Small intestine (tissue), 7 donors: ENCODE data around the gene AATK. TPM values are rescaled to one million over a fixed set of nuclear protein-coding genes. Genes with fewer than 3 reads are reported as not detected.
A peak's percentile ranks its signal among the peaks of the same experiment; 100 is the strongest.

Experiments used
- DNase-seq, 2 donors: peaks; one replicate each; pipeline versions ENCODE4 v3.0.0 to v3.0.0-alpha.2; 2013
- FAIRE-seq: peaks from 2 replicates; lab custom pipeline; 2012; peaks lifted over from hg19 to GRCh38; lab: Jason Lieb, UNC
- H3K27ac ChIP-seq, 3 donors: one replicate each; pipeline ENCODE4 v1.5.1; 2013; ENCODE audit warnings: low read length in 2 of 3, mild to moderate bottlenecking in 2 of 3, control low read depth in 1 of 3, inconsistent platforms in 1 of 3, low read depth in 1 of 3, moderate library complexity in 1 of 3
- H3K27me3 ChIP-seq, 3 donors: one replicate each; pipeline ENCODE4 v1.6.1; 2013; ENCODE audit warnings: low read length in 3 of 3, inconsistent platforms in 1 of 3; ENCODE audit not compliant: control insufficient read depth in 3 of 3, insufficient read depth in 3 of 3
- H3K36me3 ChIP-seq, 3 donors: one replicate each; pipeline ENCODE4 v1.6.1; 2013; ENCODE audit warnings: low read length in 3 of 3, inconsistent platforms in 1 of 3, low read depth in 1 of 3, mild to moderate bottlenecking in 1 of 3, moderate library complexity in 1 of 3; ENCODE audit not compliant: control insufficient read depth in 3 of 3, insufficient read depth in 2 of 3
- H3K4me1 ChIP-seq, 3 donors: one replicate each; pipeline ENCODE4 v1.6.1; 2013; ENCODE audit warnings: low read length in 2 of 3, inconsistent platforms in 1 of 3, low read depth in 1 of 3, mild to moderate bottlenecking in 1 of 3, moderate library complexity in 1 of 3; ENCODE audit not compliant: control insufficient read depth in 3 of 3, insufficient read depth in 2 of 3
- H3K4me3 ChIP-seq, 3 donors: one replicate each; pipeline ENCODE4 v1.5.1; 2013; ENCODE audit warnings: low read length in 3 of 3, control low read depth in 1 of 3, inconsistent platforms in 1 of 3, low read depth in 1 of 3, mild to moderate bottlenecking in 1 of 3, moderate library complexity in 1 of 3
- H3K9me3 ChIP-seq, 2 donors: one replicate each; pipeline ENCODE4 v1.6.1; 2013; ENCODE audit warnings: low read depth in 1 of 2, low read length in 1 of 2; ENCODE audit not compliant: control insufficient read depth in 2 of 2, insufficient read depth in 1 of 2
- WGBS, 3 donors: extraction: QIAGEN DNeasy Blood & Tissue Kit; methylation state at CpG; one replicate each; pipeline ENCODE4 v1.1.7; 2013; 5-methylcytosine and 5-hydroxymethylcytosine counted together
- polyA plus RNA-seq, 4 donors: library from polyadenylated mRNA; stranded (reverse) in 3 of 4; unstranded in 1 of 4; fragments of 200-250 nt in 3 of 4; fragments of 120-200 nt in 1 of 4; gene quantifications; one replicate each; pipeline versions ENCODE4 v1.2.1 to v1.2.3, GENCODE V29; 2013
- donor health status: healthy with polysubstance abuse.
- donor health status: control.
- donor health status: control.
- donor health status: Bipolar disorder and iron deficiency.
- donor health status: healthy.

Gene AATK
- polyA plus RNA-seq, 4 donors: 33.1 to 118 (median 95.7) TPM

DNA sequence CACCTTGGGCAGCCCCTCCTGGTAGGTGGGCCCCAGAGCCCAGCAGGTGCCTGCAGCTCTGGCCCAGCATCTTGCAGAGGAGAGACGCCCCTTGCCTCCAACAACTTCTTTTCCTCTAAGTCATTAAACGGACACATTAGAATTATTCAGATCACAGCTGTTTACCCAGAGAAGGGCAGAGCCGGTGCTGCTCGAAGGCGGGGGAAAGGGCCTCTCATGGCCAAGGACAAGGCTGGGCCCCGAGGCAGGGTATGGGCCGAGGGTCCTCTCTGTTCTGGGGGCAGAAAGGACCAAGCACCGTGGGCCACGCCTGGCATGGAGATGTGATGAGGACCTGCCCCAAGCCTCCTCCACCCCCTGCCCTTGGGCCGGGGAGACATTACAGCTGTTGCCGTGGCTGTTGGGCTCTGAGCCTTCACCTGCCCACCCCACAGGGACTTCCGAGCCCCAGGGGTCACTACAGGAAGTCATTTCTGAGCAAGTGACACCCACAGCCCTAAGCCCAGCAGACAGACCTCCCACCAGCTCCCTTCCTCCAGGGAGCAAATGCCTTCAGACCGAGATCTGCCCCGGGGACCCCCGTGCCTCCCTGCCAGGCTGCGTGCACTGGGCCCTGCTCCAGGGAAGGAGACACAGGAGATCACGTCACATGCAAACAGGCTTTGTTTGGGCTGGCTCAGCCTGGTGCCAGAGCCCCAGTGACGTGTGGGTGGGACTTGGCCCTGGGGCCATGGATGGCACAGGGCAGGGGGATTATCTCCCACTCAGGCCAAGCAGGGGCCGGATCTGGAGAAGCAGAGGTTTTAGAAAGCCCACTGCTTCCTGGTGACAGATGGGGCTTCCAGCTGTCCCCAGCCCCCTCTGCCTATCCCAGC lies 1.4 kb downstream of the AATK start:
- FAIRE-seq: no peak
- peak overlapping the region in 1 of 3 donors; percentile 95 for H3K27ac ChIP-seq
- peaks cover 0 to 60% (median 0%) of the 10 kb centered on the region in 3 donors for H3K36me3 ChIP-seq
- DNase-seq: peak in 1 of 2 donors; percentile 66
- no peaks in the 10 kb centered on the region for H3K9me3 ChIP-seq
- H3K4me1 ChIP-seq: peaks cover 0 to 39% (median 0%) of the 10 kb centered on the region in 3 donors
- no peaks in the 10 kb centered on the region for H3K27me3 ChIP-seq
- peak overlapping the region in 1 of 3 donors; percentile 60 for H3K4me3 ChIP-seq
- 40 to 58% (median 53%) methylated on average over 19 of the region's 19 CpGs for WGBS, 3 donors

- Histone ChIP-seq H3K27ac (no peak overlapping the region), H3K4me1 (peaks cover 0 to 39% (median 0%) of the 10 kb centered on the region in 3 donors), H3K4me3 (peak overlapping the region in 1 of 3 donors; percentile 60), H3K9me3 (no peaks in the 10 kb centered on the region), H3K36me3 (peaks cover 0 to 57% (median 0%) of the 10 kb centered on the region in 3 donors), H3K27me3 (no peaks in the 10 kb centered on the region)
- no peak for FAIRE-seq
- WGBS, 3 donors: 80 to 90% (median 90%) methylated on average over 15 of the region's 15 CpGs
- no peak for DNase-seq
Measured at GRCh38 chr17:81163703-81164370, 2.2 kb downstream of the AATK start.

DNA sequence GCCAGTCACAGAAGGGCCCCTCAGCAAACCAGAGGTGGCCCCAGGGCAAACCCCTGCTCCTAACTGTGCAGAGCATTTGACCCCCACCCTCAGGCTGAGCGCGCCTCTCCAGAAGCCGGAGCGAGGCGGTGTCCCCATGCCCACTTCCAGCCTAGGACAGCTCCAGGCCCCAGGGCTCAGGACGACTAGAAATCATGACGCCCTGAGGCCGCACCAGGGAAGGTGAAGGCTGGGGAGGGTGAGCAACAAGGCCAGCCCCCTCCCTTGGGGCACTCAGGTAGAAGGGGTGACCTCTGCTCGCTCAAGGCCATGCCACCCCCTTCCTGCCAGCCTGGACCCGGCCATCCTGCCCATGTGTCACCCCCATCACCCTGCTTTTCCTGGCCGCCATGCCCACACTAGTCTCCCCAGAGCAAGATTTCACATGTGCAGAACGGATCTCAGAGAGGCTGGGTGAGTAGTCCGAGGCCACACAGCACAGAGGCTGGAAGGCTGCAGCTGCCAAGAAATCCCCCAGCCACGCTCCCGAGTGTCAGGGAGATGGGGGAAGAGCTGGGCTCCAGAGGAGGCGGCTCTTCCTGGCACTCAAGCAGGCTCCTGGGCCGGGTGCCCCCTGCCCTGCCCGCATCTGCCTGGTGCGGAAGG lies 2.8 kb downstream of the AATK start:
- no peak for FAIRE-seq
- peaks cover 0 to 37% (median 0%) of the 10 kb centered on the region in 3 donors for H3K4me1 ChIP-seq
- no peak overlapping the region for H3K27ac ChIP-seq
- H3K36me3 ChIP-seq: peaks cover 0 to 59% (median 0%) of the 10 kb centered on the region in 3 donors
- no peaks in the 10 kb centered on the region for H3K9me3 ChIP-seq
- H3K4me3 ChIP-seq: no peak overlapping the region
- no peak for DNase-seq
- H3K27me3 ChIP-seq: no peaks in the 10 kb centered on the region
- WGBS, 3 donors: 85 to 91% (median 86%) methylated on average over 19 of the region's 19 CpGs

DNA sequence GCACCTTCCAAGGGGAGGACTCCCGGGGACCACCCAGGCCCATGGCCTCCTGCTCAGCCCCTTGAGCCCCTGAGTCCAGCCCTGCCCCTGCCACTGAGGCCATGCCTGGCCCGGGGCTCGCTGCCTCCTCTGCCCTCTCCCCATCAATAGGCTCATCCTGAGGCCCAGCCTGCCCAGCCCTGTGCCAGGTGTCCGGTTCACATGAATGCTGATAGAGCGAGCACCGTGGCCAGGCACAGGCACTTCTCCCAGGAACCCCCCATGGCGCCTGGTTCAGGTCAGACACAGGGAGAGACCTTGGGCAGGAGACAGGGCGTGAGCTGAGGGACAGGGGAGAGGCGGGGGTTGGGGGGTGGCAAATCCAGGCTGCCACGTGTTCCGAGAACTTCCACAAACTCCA lies 3.5 kb downstream of the AATK start:
- H3K4me3 ChIP-seq: no peak overlapping the region
- DNase-seq: no peak
- H3K27me3 ChIP-seq: no peaks in the 10 kb centered on the region
- peaks cover 0 to 31% (median 0%) of the 10 kb centered on the region in 3 donors for H3K4me1 ChIP-seq
- no peak for FAIRE-seq
- H3K36me3 ChIP-seq: peaks cover 0 to 58% (median 0%) of the 10 kb centered on the region in 3 donors
- 70 to 88% (median 71%) methylated on average over 10 to 11 of the region's 11 CpGs for WGBS, 3 donors
- no peaks in the 10 kb centered on the region for H3K9me3 ChIP-seq
- no peak overlapping the region for H3K27ac ChIP-seq

- WGBS, 3 donors: 80 to 86% (median 82%) methylated on average over 12 to 16 of the region's 16 CpGs
- no peaks in the 10 kb centered on the region for H3K27me3 ChIP-seq
- H3K4me3 ChIP-seq: no peak overlapping the region
- H3K4me1 ChIP-seq: peaks cover 0 to 25% (median 0%) of the 10 kb centered on the region in 3 donors
- FAIRE-seq: no peak
- no peak for DNase-seq
- no peaks in the 10 kb centered on the region for H3K9me3 ChIP-seq
- H3K27ac ChIP-seq: no peak overlapping the region
- H3K36me3 ChIP-seq: peaks cover 0 to 55% (median 0%) of the 10 kb centered on the region in 3 donors
Measured at GRCh38 chr17:81161972-81162371, 4.0 kb downstream of the AATK start.

DNA sequence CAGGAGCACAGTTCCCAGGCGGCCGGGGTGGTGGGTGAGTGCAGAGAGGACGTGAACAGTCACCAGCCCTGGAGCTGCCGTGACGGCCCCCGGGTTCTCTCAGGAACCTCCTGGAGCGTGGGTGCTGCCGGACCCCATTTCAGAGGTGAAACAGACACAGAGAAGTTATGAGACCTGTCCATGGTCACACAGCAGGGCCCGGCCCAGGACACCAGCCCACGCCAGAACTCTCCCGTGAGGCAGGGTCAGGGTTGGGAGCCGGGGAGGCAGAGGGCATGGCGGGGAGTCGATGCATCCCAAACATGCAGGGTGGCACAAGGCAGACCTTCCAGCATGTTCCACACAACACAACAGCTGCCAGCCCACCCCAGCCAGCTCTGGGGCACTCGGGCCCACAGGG lies 4.5 kb downstream of the AATK start:
- Histone ChIP-seq H3K4me3 (no peak overlapping the region), H3K4me1 (peaks cover 0 to 21% (median 0%) of the 10 kb centered on the region in 3 donors), H3K9me3 (no peaks in the 10 kb centered on the region), H3K27ac (no peak overlapping the region), H3K27me3 (no peaks in the 10 kb centered on the region), H3K36me3 (peaks cover 0 to 55% (median 0%) of the 10 kb centered on the region in 3 donors)
- FAIRE-seq (no peak), DNase-seq (no peak)
- 91 to 94% (median 93%) methylated on average over 14 to 15 of the region's 15 CpGs for WGBS, 3 donors

GRCh38 chr17:81160747-81161453 lies 5.1 kb downstream of the AATK start:
- H3K4me3 ChIP-seq: no peak overlapping the region
- WGBS, 3 donors: 68 to 74% (median 70%) methylated on average over 28 to 32 of the region's 32 CpGs
- H3K36me3 ChIP-seq: peaks cover 0 to 55% (median 0%) of the 10 kb centered on the region in 3 donors
- no peak for DNase-seq
- H3K27ac ChIP-seq: no peak overlapping the region
- FAIRE-seq: no peak
- H3K27me3 ChIP-seq: no peaks in the 10 kb centered on the region
- H3K9me3 ChIP-seq: no peaks in the 10 kb centered on the region
- peaks cover 0 to 20% (median 0%) of the 10 kb centered on the region in 3 donors for H3K4me1 ChIP-seq
